ENCODE results near the gene S100A13.

DNA sequence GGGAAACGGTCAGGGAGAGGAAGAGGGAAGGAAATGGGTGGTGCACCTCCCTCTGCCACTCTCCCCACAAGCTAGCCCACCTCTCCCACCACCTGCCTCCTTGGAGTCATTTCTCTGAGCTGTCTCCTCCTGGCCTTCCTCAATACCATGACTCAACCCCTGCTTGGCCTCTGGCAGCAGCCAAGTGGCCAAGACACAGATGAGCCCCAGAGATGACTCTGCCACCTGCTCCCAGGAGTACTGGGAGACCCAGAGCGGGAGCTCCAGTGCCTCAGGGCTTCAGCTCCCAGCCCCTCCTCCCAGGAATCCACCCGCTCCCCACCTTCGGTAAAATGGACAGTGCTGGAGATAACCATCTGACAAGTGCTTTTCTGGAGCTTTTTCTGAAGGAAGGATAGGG, 17.0 kb downstream of the S100A13 start:
- TF ChIP-seq, protein P1, sequence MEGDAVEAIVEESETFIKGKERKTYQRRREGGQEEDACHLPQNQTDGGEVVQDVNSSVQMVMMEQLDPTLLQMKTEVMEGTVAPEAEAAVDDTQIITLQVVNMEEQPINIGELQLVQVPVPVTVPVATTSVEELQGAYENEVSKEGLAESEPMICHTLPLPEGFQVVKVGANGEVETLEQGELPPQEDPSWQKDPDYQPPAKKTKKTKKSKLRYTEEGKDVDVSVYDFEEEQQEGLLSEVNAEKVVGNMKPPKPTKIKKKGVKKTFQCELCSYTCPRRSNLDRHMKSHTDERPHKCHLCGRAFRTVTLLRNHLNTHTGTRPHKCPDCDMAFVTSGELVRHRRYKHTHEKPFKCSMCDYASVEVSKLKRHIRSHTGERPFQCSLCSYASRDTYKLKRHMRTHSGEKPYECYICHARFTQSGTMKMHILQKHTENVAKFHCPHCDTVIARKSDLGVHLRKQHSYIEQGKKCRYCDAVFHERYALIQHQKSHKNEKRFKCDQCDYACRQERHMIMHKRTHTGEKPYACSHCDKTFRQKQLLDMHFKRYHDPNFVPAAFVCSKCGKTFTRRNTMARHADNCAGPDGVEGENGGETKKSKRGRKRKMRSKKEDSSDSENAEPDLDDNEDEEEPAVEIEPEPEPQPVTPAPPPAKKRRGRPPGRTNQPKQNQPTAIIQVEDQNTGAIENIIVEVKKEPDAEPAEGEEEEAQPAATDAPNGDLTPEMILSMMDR (IDR thresholded peaks at IDR 0.05) = no peak
- TF ChIP-seq POLR2A (IDR thresholded peaks at IDR 0.05) = no peak
